ENCODE results near the gene ADAM17. TPM values are rescaled to one million over a fixed set of nuclear protein-coding genes. Genes with fewer than 3 reads are reported as not detected.

ADAM17 gene
- total and polyA plus RNA-seq, 4 donors: 3.3 to 14.1 (median 7.9) TPM

DNA sequence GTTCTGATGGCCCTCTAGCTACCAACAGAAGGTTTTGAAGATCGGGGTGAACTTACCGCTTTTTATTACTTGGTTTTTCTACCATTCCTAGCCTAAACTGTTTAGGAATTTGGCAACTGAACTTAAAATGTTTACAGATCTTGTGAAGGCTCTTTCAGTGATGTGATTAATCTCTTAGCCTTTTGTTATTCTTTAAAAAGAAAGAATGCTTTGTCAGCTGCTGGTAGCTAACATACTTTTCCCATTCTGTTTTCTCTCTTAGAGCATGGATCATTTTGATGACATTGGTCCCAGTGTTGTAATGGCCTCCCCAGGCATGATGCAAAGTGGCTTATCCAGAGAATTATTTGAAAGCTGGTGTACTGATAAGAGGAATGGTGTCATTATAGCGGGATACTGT is 114.1 kb downstream of the ADAM17 start:
- Histone ChIP-seq H3K27ac (ENCODE audit: low read depth in 1 of 2, low read length in 2 of 2) (no peak overlapping the region), H3K27me3 (ENCODE audit: control insufficient read depth in 4 of 4, insufficient read depth in 4 of 4, low read length in 3 of 4) (no peaks in the 10 kb centered on the region), H3K9ac (ENCODE audit: low read depth in 1 of 2, low read length in 2 of 2) (no peak overlapping the region), H3K4me1 (ENCODE audit: control insufficient read depth in 4 of 4, insufficient read depth in 4 of 4, low read length in 3 of 4) (no peaks in the 10 kb centered on the region), H3K36me3 (ENCODE audit: control insufficient read depth in 4 of 4, insufficient read depth in 3 of 4, low read depth in 1 of 4, low read length in 3 of 4) (peaks cover 15 to 52% (median 43%) of the 10 kb centered on the region in 4 donors), H3K9me3 (ENCODE audit: control insufficient read depth in 4 of 4, low read length in 3 of 4) (no peaks in the 10 kb centered on the region), H3K4me3 (ENCODE audit: low read depth in 1 of 3, low read length in 3 of 3) (no peak overlapping the region)
- no peak for TF ChIP-seq TAF1 (conservative IDR thresholded peaks at IDR 0.05)
- TF ChIP-seq EGR1 (IDR thresholded peaks at IDR 0.05; ENCODE audit: low read depth in 2 of 2): no peak
- TF ChIP-seq SP1 (IDR thresholded peaks at IDR 0.05): no peak
- no peak for TF ChIP-seq GABPA (IDR thresholded peaks at IDR 0.05 in 1 of 2, conservative IDR thresholded peaks at IDR 0.05 in 1 of 2)
- TF ChIP-seq ZBTB33 (IDR thresholded peaks at IDR 0.05): no peak
- TF ChIP-seq REST (IDR thresholded peaks at IDR 0.05): no peak
- no peak for TF ChIP-seq FOXA1 (IDR thresholded peaks at IDR 0.05)
- TF ChIP-seq RAD21 (IDR thresholded peaks at IDR 0.05): no peak
- TF ChIP-seq YY1 (IDR thresholded peaks at IDR 0.05): no peak
- no peak for TF ChIP-seq HNF4A (conservative IDR thresholded peaks at IDR 0.05)
- TF ChIP-seq, protein P1, sequence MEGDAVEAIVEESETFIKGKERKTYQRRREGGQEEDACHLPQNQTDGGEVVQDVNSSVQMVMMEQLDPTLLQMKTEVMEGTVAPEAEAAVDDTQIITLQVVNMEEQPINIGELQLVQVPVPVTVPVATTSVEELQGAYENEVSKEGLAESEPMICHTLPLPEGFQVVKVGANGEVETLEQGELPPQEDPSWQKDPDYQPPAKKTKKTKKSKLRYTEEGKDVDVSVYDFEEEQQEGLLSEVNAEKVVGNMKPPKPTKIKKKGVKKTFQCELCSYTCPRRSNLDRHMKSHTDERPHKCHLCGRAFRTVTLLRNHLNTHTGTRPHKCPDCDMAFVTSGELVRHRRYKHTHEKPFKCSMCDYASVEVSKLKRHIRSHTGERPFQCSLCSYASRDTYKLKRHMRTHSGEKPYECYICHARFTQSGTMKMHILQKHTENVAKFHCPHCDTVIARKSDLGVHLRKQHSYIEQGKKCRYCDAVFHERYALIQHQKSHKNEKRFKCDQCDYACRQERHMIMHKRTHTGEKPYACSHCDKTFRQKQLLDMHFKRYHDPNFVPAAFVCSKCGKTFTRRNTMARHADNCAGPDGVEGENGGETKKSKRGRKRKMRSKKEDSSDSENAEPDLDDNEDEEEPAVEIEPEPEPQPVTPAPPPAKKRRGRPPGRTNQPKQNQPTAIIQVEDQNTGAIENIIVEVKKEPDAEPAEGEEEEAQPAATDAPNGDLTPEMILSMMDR (IDR thresholded peaks at IDR 0.05; ENCODE audit: low read depth, low read length, missing input control): no peak
- TF ChIP-seq FOXA2 (IDR thresholded peaks at IDR 0.05): no peak
- no peak for TF ChIP-seq NR2F2 (IDR thresholded peaks at IDR 0.05)
- TF ChIP-seq ATF3 (IDR thresholded peaks at IDR 0.05): no peak
- no peak for TF ChIP-seq RXRA (IDR thresholded peaks at IDR 0.05)
- no peak for TF ChIP-seq HNF4G (IDR thresholded peaks at IDR 0.05)
- TF ChIP-seq JUND (IDR thresholded peaks at IDR 0.05): no peak
- no peak for TF ChIP-seq MAX (IDR thresholded peaks at IDR 0.05)
- 77% methylated on average over 3 of the region's 3 CpGs for WGBS
- no peak for DNase-seq (ENCODE audit: low spot score)

Measured in liver (tissue), 9 donors.